Lower leg skin (tissue), 3 donors: Measurements from ENCODE around the gene BDKRB2.

Source experiments
- CTCF ChIP-seq, 3 donors: fragments of 450-650 bp; IDR thresholded peaks; one replicate each; pipeline ENCODE4 v1.5.1; 2016; ENCODE audit warnings: antibody characterized with exemption in 3 of 3, mild to moderate bottlenecking in 3 of 3, moderate library complexity in 2 of 3
- POLR2A ChIP-seq, 2 donors: fragments of 450-650 bp; IDR thresholded peaks; one replicate each; pipeline ENCODE4 v1.6.1; 2016 to 2017; ENCODE audit warnings: antibody characterized with exemption in 2 of 2, mild to moderate bottlenecking in 1 of 2, moderate library complexity in 1 of 2

GRCh38 chr14:96225213-96225612 lies 20.6 kb downstream of the BDKRB2 start:
- TF ChIP-seq CTCF (IDR thresholded peaks at IDR 0.05) (no peak), POLR2A (IDR thresholded peaks at IDR 0.05) (no peak)
